Measurements from ENCODE around the gene CAMTA1. TPM values are rescaled to one million over a fixed set of nuclear protein-coding genes. Genes with fewer than 3 reads are reported as not detected.

The CAMTA1 gene
- total RNA-seq, 1 donor = 56.1 TPM

GRCh38 chr1:7671676-7672075 lies 886.4 kb downstream of the CAMTA1 start:
- H3K4me3 ChIP-seq (ENCODE audit: low read depth, low read length) = no peak overlapping the region
- no peak for DNase-seq (ENCODE audit: low read depth)
- no peak for TF ChIP-seq CTCF (IDR thresholded peaks at IDR 0.05; ENCODE audit: insufficient read depth, low read depth, low read length)

- no peak for DNase-seq (ENCODE audit: low read depth)
- no peak overlapping the region for H3K4me3 ChIP-seq (ENCODE audit: low read depth, low read length)
- no peak for TF ChIP-seq CTCF (IDR thresholded peaks at IDR 0.05; ENCODE audit: insufficient read depth, low read depth, low read length)
Measured at GRCh38 chr1:7672864-7673263, 887.6 kb downstream of the CAMTA1 start.

GRCh38 chr1:7674972-7675371 lies 889.7 kb downstream of the CAMTA1 start:
- no peak for DNase-seq (ENCODE audit: low read depth)
- no peak for TF ChIP-seq CTCF (IDR thresholded peaks at IDR 0.05; ENCODE audit: insufficient read depth, low read depth, low read length)
- no peak overlapping the region for H3K4me3 ChIP-seq (ENCODE audit: low read depth, low read length)

- H3K4me3 ChIP-seq (ENCODE audit: low read depth, low read length) = no peak overlapping the region
- no peak for TF ChIP-seq CTCF (IDR thresholded peaks at IDR 0.05; ENCODE audit: insufficient read depth, low read depth, low read length)
- no peak for DNase-seq (ENCODE audit: low read depth)
Measured at GRCh38 chr1:7675431-7676273, 890.4 kb downstream of the CAMTA1 start.

- no peak for DNase-seq (ENCODE audit: low read depth)
- H3K4me3 ChIP-seq (ENCODE audit: low read depth, low read length) = no peak overlapping the region
- no peak for TF ChIP-seq CTCF (IDR thresholded peaks at IDR 0.05; ENCODE audit: insufficient read depth, low read depth, low read length)
Measured at GRCh38 chr1:7676274-7676945, 891.2 kb downstream of the CAMTA1 start.

- TF ChIP-seq CTCF (IDR thresholded peaks at IDR 0.05; ENCODE audit: insufficient read depth, low read depth, low read length) = no peak
- DNase-seq (ENCODE audit: low read depth) = no peak
- no peak overlapping the region for H3K4me3 ChIP-seq (ENCODE audit: low read depth, low read length)
Measured at GRCh38 chr1:7677111-7677510, 891.9 kb downstream of the CAMTA1 start.

Data from fibroblast of villous mesenchyme (primary cell).